HepG2 (cell line): Measurements from ENCODE around the gene PAPSS2. TPM values are rescaled to one million over a fixed set of nuclear protein-coding genes. Genes with fewer than 3 reads are reported as not detected.

Source experiments
- CCDC6 ChIP-seq: sonication (generic); formaldehyde crosslinking; IDR thresholded peaks from 2 replicates; pipeline ENCODE4 v1.8.1; 2022; ENCODE audit warnings: mild to moderate bottlenecking, missing genetic modification reagents, moderate library complexity
- IRX3 ChIP-seq: sonication (generic); formaldehyde crosslinking; IDR thresholded peaks from 2 replicates; pipeline ENCODE4 v1.8.1; 2023; ENCODE audit warnings: mild to moderate bottlenecking, low read depth, missing genetic modification reagents, borderline replicate concordance
- PRDM15 ChIP-seq: sonication (generic); formaldehyde crosslinking; IDR thresholded peaks from 2 replicates; pipeline ENCODE4 v1.4.0; 2020; ENCODE audit warnings: missing genetic modification reagents
- RNF2 ChIP-seq: fragments of 450-650 bp; conservative IDR thresholded peaks from 2 replicates; pipeline ENCODE4 v1.6.1; 2016; ENCODE audit warnings: low read depth
- ZBTB40 ChIP-seq, 2 experiments: fragments of 450-650 bp in 1 of 2; sonication (generic) in 1 of 2; formaldehyde crosslinking in 1 of 2; IDR thresholded peaks; 2 replicates each; pipeline versions ENCODE4 v1.6.1 to v1.8.0; 2016 to 2022; ENCODE audit warnings: antibody characterized with exemption in 1 of 2, mild to moderate bottlenecking in 1 of 2, missing genetic modification reagents in 1 of 2
- ZHX2 ChIP-seq, 2 experiments: sonication (generic) in 1 of 2; formaldehyde crosslinking in 1 of 2; IDR thresholded peaks; 2 replicates each; pipeline versions ENCODE4 v1.6.1 to v1.9.0; 2014 to 2022; ENCODE audit warnings: antibody characterized with exemption in 1 of 2, borderline replicate concordance in 1 of 2, inconsistent platforms in 1 of 2, low read depth in 1 of 2, missing genetic modification reagents in 1 of 2
- ZNF446 ChIP-seq: sonication (generic); formaldehyde crosslinking; IDR thresholded peaks from 2 replicates; pipeline ENCODE4 v1.5.0; 2020; ENCODE audit warnings: mild to moderate bottlenecking, missing genetic modification reagents
- polyA plus RNA-seq, 8 experiments: library from polyadenylated mRNA; depleted of rRNA in 3 of 8; stranded (reverse) in 7 of 8; unstranded in 1 of 8; fragments of >200 nt; fragmentation: Illumina TruSeq in 4 of 8; extraction: Trizol in 4 of 8; gene quantifications; 2 replicates each; pipeline versions ENCODE4 v1.2.1 to v1.2.3, GENCODE V29; 2011 to 2016; ENCODE audit warnings: low read depth in 4 of 8, missing spikeins in 1 of 8, mixed read lengths in 1 of 8; ENCODE audit not compliant: insufficient read depth in 1 of 8
- total RNA-seq, 5 experiments: library from RNA; depleted of rRNA; stranded (reverse); fragments of >200 nt; fragmentation: Illumina TruSeq; extraction: Trizol; gene quantifications; 2 replicates each; pipeline ENCODE4 v1.2.3, GENCODE V29; 2016; ENCODE audit warnings: low read depth in 1 of 5

The PAPSS2 gene
- total and polyA plus RNA-seq, 2 of the 13 experiments (the other 11 are each of a cell fraction or from before 2014, with no cell fraction given), result 0.11 to 0.12 TPM

- TF ChIP-seq ZBTB40 (IDR thresholded peaks at IDR 0.05) (no peak), ZBTB40 (CRISPR knock-in tag; IDR thresholded peaks at IDR 0.05) (peak; percentile 44; the same call in 1 of the 2 replicates), RNF2 (no peak), CCDC6 (CRISPR knock-in tag) (peak; percentile 87), ZNF446 (CRISPR knock-in tag) (no peak), PRDM15 (CRISPR knock-in tag) (no peak; the same call in 1 of the 2 replicates), IRX3 (peak; percentile 41; the same call in 1 of the 2 replicates), ZHX2 (IDR thresholded peaks at IDR 0.05; ENCODE audit: low read depth) (peak; percentile 57; the same call in 1 of the 2 replicates), ZHX2 (CRISPR knock-in tag; IDR thresholded peaks at IDR 0.05; ENCODE audit: borderline replicate concordance) (no peak)
These were observed 40.9 kb upstream of the PAPSS2 start (continued) for GRCh38 chr10:87618566-87619423.
